HG02759 (cell line): ENCODE results near the gene TNRC6A.

Experiments
- ATAC-seq: cut with Tn5 transposase; IDR thresholded peaks from one replicate; pipeline ENCODE4 v1.9.1; 2021; ENCODE audit warnings: mild to moderate bottlenecking, moderate library complexity; ENCODE audit not compliant: unreplicated experiment

Gene TNRC6A

DNA sequence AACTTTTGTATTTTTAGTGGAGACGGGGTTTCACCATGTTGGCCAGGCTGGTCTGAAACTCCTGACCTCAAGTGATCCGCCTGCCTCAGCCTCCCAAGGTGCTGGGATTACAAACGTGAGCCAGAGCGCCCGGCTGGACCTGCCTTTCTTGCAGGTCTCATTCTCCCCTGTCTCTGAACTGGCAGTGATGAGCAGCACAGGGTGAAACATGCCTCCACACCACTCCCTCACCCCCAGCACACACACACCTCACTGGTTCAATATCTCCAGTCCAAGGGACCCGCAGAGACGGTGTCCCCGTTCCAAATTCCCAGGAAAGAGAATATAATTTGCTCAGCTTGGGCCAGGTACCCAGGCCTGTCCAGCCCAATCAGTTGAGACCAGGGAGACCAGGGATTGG lies 139.6 kb downstream of the TNRC6A start:
- no peak for ATAC-seq

DNA sequence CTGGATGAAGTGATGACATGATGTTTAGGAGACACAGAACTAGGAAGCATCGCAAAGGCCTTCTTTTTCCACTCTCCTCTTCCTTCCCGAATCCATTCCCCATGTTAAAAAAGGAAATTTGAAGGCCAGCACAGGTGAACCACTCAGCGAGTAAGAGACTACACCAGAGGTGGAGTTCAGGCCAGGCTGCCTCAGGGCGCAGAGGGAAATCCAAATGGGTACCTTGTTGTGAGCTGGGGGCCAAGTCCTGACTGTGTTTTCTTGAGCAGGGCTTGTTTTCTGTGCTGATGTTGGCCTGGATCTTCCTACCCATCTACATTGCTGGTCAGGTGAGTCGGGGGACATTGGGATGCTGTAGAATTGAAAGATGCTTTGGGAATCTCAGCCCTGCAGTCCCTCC lies 142.4 kb downstream of the TNRC6A start:
- no peak for ATAC-seq

DNA sequence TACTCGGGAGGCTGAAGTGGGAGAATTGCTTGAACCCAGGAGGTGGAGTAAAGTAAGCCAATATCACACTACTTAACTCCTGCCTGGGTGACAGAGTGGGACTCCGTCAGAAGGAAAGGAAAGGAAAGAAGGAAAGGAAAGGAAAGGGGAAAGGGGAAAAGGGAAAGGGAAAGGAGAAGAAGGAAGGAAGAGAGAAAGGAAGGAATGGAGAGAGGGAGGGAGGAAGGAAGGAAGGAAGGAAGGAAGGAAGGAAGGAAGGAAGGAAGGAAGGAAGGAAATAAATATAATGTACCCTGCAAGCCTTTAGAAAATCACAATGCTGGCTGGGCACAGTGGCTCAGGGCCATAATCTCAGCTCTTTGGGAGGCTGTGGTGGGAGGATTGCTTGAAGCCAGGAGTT lies 143.6 kb downstream of the TNRC6A start:
- no peak for ATAC-seq

DNA sequence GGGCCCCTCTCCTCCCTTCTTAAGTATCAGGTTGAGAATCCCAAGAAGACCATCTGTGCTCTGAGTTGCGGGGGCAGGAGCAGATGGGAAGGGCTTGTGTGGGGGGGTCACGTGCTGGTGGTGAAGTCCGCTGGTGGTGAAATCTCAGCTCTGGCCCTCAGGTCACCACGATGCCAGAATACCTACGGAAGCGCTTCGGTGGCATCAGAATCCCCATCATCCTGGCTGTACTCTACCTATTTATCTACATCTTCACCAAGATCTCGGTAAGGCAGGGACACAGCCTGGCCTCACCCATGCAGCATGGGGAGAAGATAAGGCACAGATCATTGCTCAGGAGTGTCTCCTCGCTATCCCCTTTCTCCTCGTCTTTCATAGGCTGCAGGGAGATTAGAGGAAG lies 146.0 kb downstream of the TNRC6A start:
- ATAC-seq = no peak
